Germinal center (tissue), 1 donor: ENCODE results near the gene CATSPERE.

Source experiments
- DNase-seq: peaks from one replicate; pipeline ENCODE4 v3.0.0; 2012; ENCODE audit warnings: mixed read lengths, low spot score

CATSPERE gene

GRCh38 chr1:244461245-244462071 lies at the start of gene CATSPERE:
CATSPERE (plus strand) TSS chr1:244461273; CDS start chr1:244461430, 157 bp downstream.
- DNase-seq = peak; percentile 86

- DNase-seq = no peak
Measured at GRCh38 chr1:244412176-244412575, 48.9 kb upstream of the CATSPERE start.

GRCh38 chr1:244413736-244414135 lies 47.3 kb upstream of the CATSPERE start:
- DNase-seq = no peak

- DNase-seq = no peak
Measured at GRCh38 chr1:244414543-244414942, 46.5 kb upstream of the CATSPERE start.

- no peak for DNase-seq
Measured at GRCh38 chr1:244419024-244419423, 42.0 kb upstream of the CATSPERE start.

GRCh38 chr1:244422174-244422573 lies 38.9 kb upstream of the CATSPERE start:
- DNase-seq = no peak

- no peak for DNase-seq
Measured at GRCh38 chr1:244424649-244425334, 36.3 kb upstream of the CATSPERE start.

GRCh38 chr1:244427647-244428046 lies 33.4 kb upstream of the CATSPERE start:
- no peak for DNase-seq

- DNase-seq = no peak
Measured at GRCh38 chr1:244429818-244430217, 31.3 kb upstream of the CATSPERE start.

- no peak for DNase-seq
Measured at GRCh38 chr1:244431166-244431565, 29.9 kb upstream of the CATSPERE start.

- DNase-seq = no peak
Measured at GRCh38 chr1:244435562-244436205, 25.4 kb upstream of the CATSPERE start.

GRCh38 chr1:244436336-244437085 lies 24.6 kb upstream of the CATSPERE start:
- no peak for DNase-seq

- DNase-seq = no peak
Measured at GRCh38 chr1:244437086-244437468, 24.0 kb upstream of the CATSPERE start.

GRCh38 chr1:244439391-244440032 lies 21.6 kb upstream of the CATSPERE start:
- DNase-seq = no peak

GRCh38 chr1:244442850-244443249 lies 18.2 kb upstream of the CATSPERE start:
- no peak for DNase-seq

- no peak for DNase-seq
Measured at GRCh38 chr1:244444854-244445253, 16.2 kb upstream of the CATSPERE start.

GRCh38 chr1:244445320-244446181 lies 15.5 kb upstream of the CATSPERE start:
- no peak for DNase-seq

GRCh38 chr1:244447024-244447423 lies 14.0 kb upstream of the CATSPERE start:
- DNase-seq = no peak

- DNase-seq = no peak
Measured at GRCh38 chr1:244447552-244447951, 13.5 kb upstream of the CATSPERE start.

- DNase-seq = no peak
Measured at GRCh38 chr1:244448279-244449036, 12.6 kb upstream of the CATSPERE start.
